Calu3 (cell line): ENCODE data around the gene TCP1. TPM values are rescaled to one million over a fixed set of nuclear protein-coding genes. Genes with fewer than 3 reads are reported as not detected.

Experiments used
- BruUV-seq: library from RNA; stranded (reverse); fragments of 400-500 nt; replicated peaks from 2 replicates; lab custom pipeline; 2021; lab: Mats Ljungman, UMichigan
- CTCF ChIA-PET: fragments of 300-600 bp; sonication (Branson Sonifier 250); formaldehyde crosslinking; loops from one replicate; lab custom pipeline; 2022; ENCODE audit warnings: antibody characterized with exemption; lab: Charles Lee
- DNase-seq: peaks from one replicate; pipeline ENCODE4 v3.0.0; 2022
- H3K27ac Mint-ChIP-seq: one replicate; pipeline ENCODE4 v1.8.0; 2022; ENCODE audit warnings: mixed read lengths; ENCODE audit not compliant: unreplicated experiment
- H3K27me3 Mint-ChIP-seq: one replicate; pipeline ENCODE4 v1.8.0; 2022; ENCODE audit warnings: mixed read lengths; ENCODE audit not compliant: unreplicated experiment
- H3K36me3 Mint-ChIP-seq: one replicate; pipeline ENCODE4 v1.8.0; 2022; ENCODE audit warnings: mild to moderate bottlenecking, moderate library complexity, mixed read lengths; ENCODE audit not compliant: insufficient read depth, unreplicated experiment
- H3K4me1 Mint-ChIP-seq: one replicate; pipeline ENCODE4 v1.8.0; 2022; ENCODE audit warnings: mild to moderate bottlenecking, low read depth, mixed read lengths; ENCODE audit not compliant: unreplicated experiment
- H3K4me3 Mint-ChIP-seq: one replicate; pipeline ENCODE4 v1.8.0; 2022; ENCODE audit warnings: mild to moderate bottlenecking, low read depth, moderate library complexity, mixed read lengths; ENCODE audit not compliant: unreplicated experiment
- H3K9me3 Mint-ChIP-seq: one replicate; pipeline ENCODE4 v1.8.0; 2022; ENCODE audit warnings: low read depth, mixed read lengths; ENCODE audit not compliant: unreplicated experiment
- CTCF ChIP-seq: fragments of 200-600 bp; IDR thresholded peaks from one replicate; pipeline ENCODE4 v1.8.0; 2022; ENCODE audit warnings: antibody characterized with exemption; ENCODE audit not compliant: unreplicated experiment
- intact Hi-C: fragments of 100-400 bp; cut with micrococcal nuclease; formaldehyde crosslinking; loops from one replicate; pipeline ENCODE4 v1.10.0; 2022; ENCODE audit not compliant: unreplicated experiment
- total RNA-seq: library from RNA; stranded (reverse); gene quantifications from 2 replicates; pipeline ENCODE4 v1.2.3, GENCODE V29; 2022

TCP1 gene
- total RNA-seq, 1 experiment from 2014 or later = 357 TPM

DNA sequence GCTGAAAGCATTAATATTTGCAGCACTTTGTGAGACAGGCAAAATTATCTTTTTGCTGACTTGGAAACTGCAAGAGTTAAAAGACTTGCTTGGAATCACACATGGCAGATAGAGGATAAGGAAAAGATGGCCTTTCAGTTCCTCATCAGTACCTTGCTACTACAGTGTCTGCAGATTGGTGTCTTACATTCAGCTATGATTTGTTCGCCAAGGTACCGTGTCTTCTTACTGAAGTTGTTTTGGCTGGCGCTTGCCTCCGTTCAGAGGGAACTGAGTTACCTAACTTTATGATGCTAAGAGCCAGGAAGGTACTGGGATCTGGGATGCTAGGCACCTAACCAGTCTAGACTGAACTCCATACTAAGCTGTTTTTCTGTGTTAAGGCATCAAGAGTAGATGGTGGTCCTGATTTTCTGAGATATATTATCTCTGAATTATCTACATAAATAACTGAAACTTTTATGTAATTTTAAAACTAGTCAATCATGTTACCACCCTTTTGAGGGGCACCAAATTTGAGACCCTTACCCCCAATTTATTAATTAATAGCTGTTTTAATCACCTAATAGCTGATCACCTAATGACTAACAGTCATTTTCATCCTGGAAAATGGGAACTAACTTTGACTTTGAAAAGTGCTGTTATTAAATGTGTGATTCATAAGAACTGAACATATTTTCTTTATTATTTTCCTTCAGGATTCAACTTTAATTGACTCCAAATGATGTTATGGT lies 59.6 kb downstream of the TCP1 start:
- BruUV-seq = no TSS peak
- intact Hi-C loops = loop anchor here (2.0 to 5.0 kb wide), 2 partner anchors 39 to 58 kb away; partner anchors contain the start of gene TCP1
- H3K27ac Mint-ChIP-seq = peak overlapping the region; percentile 73
- peak overlapping the region; percentile 91 for H3K4me3 Mint-ChIP-seq
- CTCF ChIA-PET = interaction anchor here (0.6 to 1.5 kb wide), 2 partner anchors 11 to 38 kb away, joined by 5 to 6 read pairs; no protein-coding TSS in a partner anchor
- H3K36me3 Mint-ChIP-seq = peaks cover 66% of the 10 kb centered on the region
- H3K9me3 Mint-ChIP-seq = no peaks in the 10 kb centered on the region
- H3K4me1 Mint-ChIP-seq = peaks cover 8% of the 10 kb centered on the region
- no peaks in the 10 kb centered on the region for H3K27me3 Mint-ChIP-seq
- no peak for DNase-seq
- no peak for TF ChIP-seq CTCF

DNA sequence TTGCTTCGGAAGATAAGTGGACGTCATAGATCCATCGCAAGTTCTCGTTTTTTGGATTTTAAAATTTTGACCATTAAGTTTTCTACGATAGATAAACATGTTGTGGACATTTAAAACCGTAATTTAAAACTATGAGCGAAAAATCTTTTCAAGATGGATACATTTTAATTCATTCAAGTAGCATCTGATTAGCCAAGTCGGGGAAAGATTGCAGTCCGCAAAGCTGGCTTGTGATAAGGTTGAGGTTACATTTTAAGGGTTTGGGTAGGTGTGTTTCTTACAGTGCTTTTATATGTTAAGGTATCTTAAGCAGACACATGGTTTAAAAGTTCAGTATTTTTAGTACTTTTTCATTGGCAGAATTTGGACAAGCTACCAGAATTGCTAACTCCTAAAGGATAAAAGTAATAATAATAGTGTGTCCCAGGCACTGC lies 60.9 kb downstream of the TCP1 start:
- TF ChIP-seq CTCF = no peak
- CTCF ChIA-PET = interaction anchor here (0.6 to 1.5 kb wide), 2 partner anchors 30 to 37 kb away, joined by 4 to 5 read pairs; no protein-coding TSS in a partner anchor
- DNase-seq = no peak
- H3K27ac Mint-ChIP-seq = peak overlapping the region; percentile 73
- peaks cover 8% of the 10 kb centered on the region for H3K4me1 Mint-ChIP-seq
- no peaks in the 10 kb centered on the region for H3K9me3 Mint-ChIP-seq
- peaks cover 75% of the 10 kb centered on the region for H3K36me3 Mint-ChIP-seq
- BruUV-seq = no TSS peak
- H3K27me3 Mint-ChIP-seq = no peaks in the 10 kb centered on the region
- intact Hi-C loops = loop anchor here (2.0 to 5.0 kb wide), 2 partner anchors 38 to 59 kb away; partner anchors contain the start of gene TCP1
- peak overlapping the region; percentile 91 for H3K4me3 Mint-ChIP-seq

Other genes starting within 250 kb of the TCP1 start
- gene SOD2, start 96.4 kb downstream of the TCP1 start, total RNA-seq = 143 and 202 TPM in 2 replicates
- 91.8 and 103 TPM in 2 replicates for gene WTAP, start 62.1 kb downstream of the TCP1 start, total RNA-seq
- gene ACAT2, start 27.6 kb downstream of the TCP1 start, total RNA-seq = 92.3 and 108 TPM in 2 replicates
- gene MRPL18, start 865 bp upstream of the TCP1 start, total RNA-seq = 86.6 and 88.7 TPM in 2 replicates
- gene PNLDC1, start 10.7 kb upstream of the TCP1 start, total RNA-seq = 0.52 and 0.71 TPM in 2 replicates
- gene MAS1, start 101.4 kb upstream of the TCP1 start, total RNA-seq = not detected in 2 replicates
- gene IGF2R, start 179.5 kb upstream of the TCP1 start, total RNA-seq = 109 and 127 TPM in 2 replicates